Loucy (cell line): Measurements from ENCODE around the gene DNAJC17.

ENCODE experiments used
- H2AFZ ChIP-seq: fragments of 200-600 bp; sonication (generic); 2 replicates; pipeline ENCODE4 v1.6.0; 2016; ENCODE audit warnings: antibody characterized with exemption, mild to moderate bottlenecking, low read length, moderate library complexity
- H3F3A ChIP-seq: fragments of 200-600 bp; 2 replicates; pipeline ENCODE4 v1.6.0; 2016; ENCODE audit warnings: antibody characterized with exemption, low read depth, mild to moderate bottlenecking
- H3K27me3 ChIP-seq: fragments of 200-600 bp; sonication (generic); 2 replicates; pipeline ENCODE4 v1.6.1; 2014; ENCODE audit warnings: low read length, mild to moderate bottlenecking; ENCODE audit not compliant: insufficient read depth, poor library complexity, severe bottlenecking
- H3K36me3 ChIP-seq: fragments of 200-600 bp; sonication (generic); 2 replicates; pipeline ENCODE4 v1.6.1; 2016; ENCODE audit warnings: low read length; ENCODE audit not compliant: insufficient read depth
- H3K4me1 ChIP-seq: fragments of 200-600 bp; sonication (generic); 2 replicates; pipeline ENCODE4 v1.5.1; 2014; ENCODE audit warnings: low read length, mild to moderate bottlenecking; ENCODE audit not compliant: insufficient read depth, poor library complexity, severe bottlenecking
- H3K4me2 ChIP-seq: fragments of 200-600 bp; sonication (generic); 2 replicates; pipeline ENCODE4 v1.6.0; 2014; ENCODE audit warnings: antibody characterized with exemption, low read length, low read depth, mild to moderate bottlenecking; ENCODE audit not compliant: poor library complexity, severe bottlenecking
- H3K4me3 ChIP-seq: fragments of 200-600 bp; sonication (generic); 2 replicates; pipeline ENCODE4 v1.5.1; 2014; ENCODE audit warnings: low read length, mild to moderate bottlenecking, mixed read lengths; ENCODE audit not compliant: poor library complexity, severe bottlenecking
- H3K79me2 ChIP-seq: fragments of 200-600 bp; sonication (generic); 2 replicates; pipeline ENCODE4 v1.6.1; 2014; ENCODE audit warnings: low read length; ENCODE audit not compliant: insufficient read depth
- H3K9ac ChIP-seq: fragments of 200-600 bp; sonication (generic); 2 replicates; pipeline ENCODE4 v1.6.0; 2014; ENCODE audit warnings: mild to moderate bottlenecking, low read depth, low read length, moderate library complexity; ENCODE audit not compliant: poor library complexity, severe bottlenecking
- H3K9me2 ChIP-seq: fragments of 200-600 bp; sonication (generic); replicated peaks from 2 replicates; pipeline ENCODE4 v1.6.1; 2016; ENCODE audit warnings: low read depth, low read length, mixed read lengths
- H3K9me3 ChIP-seq: fragments of 200-600 bp; sonication (generic); 2 replicates; pipeline ENCODE4 v1.6.1; 2014; ENCODE audit warnings: mild to moderate bottlenecking, antibody characterized with exemption, low read length, low read depth; ENCODE audit not compliant: insufficient read depth
- H4K20me1 ChIP-seq: fragments of 200-600 bp; sonication (generic); 2 replicates; pipeline ENCODE4 v1.6.0; 2014; ENCODE audit warnings: antibody characterized with exemption, low read length, mild to moderate bottlenecking; ENCODE audit not compliant: insufficient read depth, poor library complexity, severe bottlenecking
- EZH2phosphoT487 ChIP-seq: fragments of 200-600 bp; IDR thresholded peaks from 2 replicates; pipeline ENCODE4 v1.6.1; 2018; ENCODE audit warnings: antibody characterized with exemption, mild to moderate bottlenecking, moderate library complexity, borderline replicate concordance
- TF ChIP-seq, protein P1 (sequence below): fragments of 200-600 bp; sonication (generic); conservative IDR thresholded peaks from 2 replicates; pipeline ENCODE4 v1.5.1; 2014; ENCODE audit warnings: mild to moderate bottlenecking, antibody characterized with exemption, low read length

The DNAJC17 gene

DNA sequence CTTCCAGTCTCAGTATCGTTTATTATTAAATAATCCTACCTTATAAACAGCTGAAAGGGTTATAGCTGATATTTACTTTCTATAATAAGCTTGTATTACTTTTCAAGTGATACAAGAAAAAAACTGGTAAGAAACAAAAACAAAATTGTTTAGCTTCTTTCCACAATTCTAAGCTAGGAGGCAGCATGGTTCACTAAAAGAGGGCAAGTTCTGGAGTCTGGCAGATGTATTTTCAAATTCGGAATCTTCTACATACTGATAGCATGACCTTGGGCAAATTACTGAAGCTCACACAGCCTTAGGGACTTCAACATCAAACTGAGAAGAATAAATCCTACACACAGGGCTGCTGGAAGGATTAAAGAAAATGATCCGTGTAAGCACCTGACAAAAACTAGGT is 22.1 kb downstream of the DNAJC17 start:
- Histone ChIP-seq H3K4me1 (peaks cover 21% of the 10 kb centered on the region), H3F3A (no peaks in the 10 kb centered on the region), H3K9me2 (no peaks in the 10 kb centered on the region), H3K79me2 (no peaks in the 10 kb centered on the region), H3K36me3 (no peaks in the 10 kb centered on the region), H3K9me3 (no peaks in the 10 kb centered on the region), H3K4me3 (no peak overlapping the region), H4K20me1 (peaks cover 11% of the 10 kb centered on the region), H3K27me3 (no peaks in the 10 kb centered on the region), H3K9ac (no peak overlapping the region), H3K4me2 (no peak overlapping the region), H2AFZ (no peak overlapping the region)
- TF ChIP-seq EZH2phosphoT487 = no peak
- TF ChIP-seq, protein P1, sequence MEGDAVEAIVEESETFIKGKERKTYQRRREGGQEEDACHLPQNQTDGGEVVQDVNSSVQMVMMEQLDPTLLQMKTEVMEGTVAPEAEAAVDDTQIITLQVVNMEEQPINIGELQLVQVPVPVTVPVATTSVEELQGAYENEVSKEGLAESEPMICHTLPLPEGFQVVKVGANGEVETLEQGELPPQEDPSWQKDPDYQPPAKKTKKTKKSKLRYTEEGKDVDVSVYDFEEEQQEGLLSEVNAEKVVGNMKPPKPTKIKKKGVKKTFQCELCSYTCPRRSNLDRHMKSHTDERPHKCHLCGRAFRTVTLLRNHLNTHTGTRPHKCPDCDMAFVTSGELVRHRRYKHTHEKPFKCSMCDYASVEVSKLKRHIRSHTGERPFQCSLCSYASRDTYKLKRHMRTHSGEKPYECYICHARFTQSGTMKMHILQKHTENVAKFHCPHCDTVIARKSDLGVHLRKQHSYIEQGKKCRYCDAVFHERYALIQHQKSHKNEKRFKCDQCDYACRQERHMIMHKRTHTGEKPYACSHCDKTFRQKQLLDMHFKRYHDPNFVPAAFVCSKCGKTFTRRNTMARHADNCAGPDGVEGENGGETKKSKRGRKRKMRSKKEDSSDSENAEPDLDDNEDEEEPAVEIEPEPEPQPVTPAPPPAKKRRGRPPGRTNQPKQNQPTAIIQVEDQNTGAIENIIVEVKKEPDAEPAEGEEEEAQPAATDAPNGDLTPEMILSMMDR = 0 out of 2 replicates have a peak, but pooled peaks have one; percentile 11

DNA sequence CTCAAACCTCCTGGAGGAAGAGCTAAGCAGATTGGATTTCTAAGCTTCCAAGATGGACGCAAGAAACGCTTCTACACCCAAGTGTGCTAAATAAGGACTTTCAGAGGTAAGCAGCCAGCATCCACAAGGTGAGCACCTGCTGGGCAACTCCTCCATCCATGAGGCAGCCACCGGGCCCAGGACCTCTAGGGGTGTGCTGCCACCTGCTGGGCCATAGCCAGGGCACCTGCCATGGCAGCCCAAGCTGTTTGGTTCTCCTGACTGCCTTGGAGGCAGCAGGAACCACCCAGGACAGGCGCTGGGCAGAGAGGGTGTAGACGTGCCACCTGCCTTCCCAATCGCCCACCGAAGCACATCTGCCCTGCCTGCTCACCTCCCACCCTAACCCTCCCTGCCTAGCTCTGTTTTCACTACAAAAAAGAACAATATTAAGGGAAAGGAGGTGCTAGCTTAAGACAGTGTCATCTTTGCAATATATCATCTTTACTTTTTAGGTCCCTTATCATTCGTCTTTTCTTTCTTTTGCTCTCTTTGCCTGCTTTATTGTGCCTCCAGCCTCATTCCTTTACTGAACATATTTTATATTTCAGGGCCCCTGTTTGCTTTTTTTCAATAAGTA is 24.6 kb downstream of the DNAJC17 start:
- H3K4me2 ChIP-seq = no peak overlapping the region
- H3K9ac ChIP-seq = no peak overlapping the region
- no peak overlapping the region for H3K4me3 ChIP-seq
- no peak overlapping the region for H2AFZ ChIP-seq
- peaks cover 13% of the 10 kb centered on the region; the same call in 1 of the 2 replicates for H3K36me3 ChIP-seq
- peaks cover 12% of the 10 kb centered on the region for H3K4me1 ChIP-seq
- TF ChIP-seq, protein P1 = peak; percentile 92
- no peak for TF ChIP-seq EZH2phosphoT487
- peaks cover 6% of the 10 kb centered on the region for H4K20me1 ChIP-seq
- H3F3A ChIP-seq = no peaks in the 10 kb centered on the region
- H3K27me3 ChIP-seq = no peaks in the 10 kb centered on the region
- no peaks in the 10 kb centered on the region for H3K9me2 ChIP-seq
- no peaks in the 10 kb centered on the region for H3K79me2 ChIP-seq
- no peaks in the 10 kb centered on the region for H3K9me3 ChIP-seq

DNA sequence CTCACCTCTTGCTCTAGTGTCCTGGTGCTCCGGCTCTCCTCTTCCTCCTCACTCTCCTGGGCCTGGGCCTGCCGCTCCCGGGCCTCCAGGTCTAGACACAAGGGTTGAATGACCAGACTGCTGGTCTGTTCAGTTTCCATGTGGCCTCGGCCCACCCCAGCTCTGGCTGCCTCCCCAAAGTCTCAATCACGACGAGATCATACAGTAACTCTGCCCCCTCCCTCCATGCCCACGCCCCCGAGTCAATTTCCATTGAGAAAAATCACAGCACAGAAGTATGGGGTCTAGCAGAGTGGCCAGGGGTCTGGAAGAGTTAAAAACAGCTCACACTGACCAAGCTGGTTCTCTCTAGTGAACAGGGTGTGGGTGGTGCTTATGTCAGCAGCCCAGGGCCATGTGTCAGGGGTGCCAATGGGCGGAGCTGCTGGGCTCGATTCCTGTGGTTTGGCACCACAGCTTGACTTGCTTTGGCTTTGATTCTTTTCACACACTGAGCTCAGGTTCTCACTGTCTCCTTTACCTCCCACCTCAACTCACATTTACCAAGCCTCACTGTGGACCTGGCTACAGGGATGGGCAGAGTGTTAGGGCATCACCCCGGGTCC is 30.6 kb downstream of the DNAJC17 start:
- Histone ChIP-seq H3K27me3 (no peaks in the 10 kb centered on the region), H3K79me2 (no peaks in the 10 kb centered on the region), H2AFZ (no peak overlapping the region), H3F3A (no peaks in the 10 kb centered on the region), H3K9me2 (no peaks in the 10 kb centered on the region), H3K4me3 (no peak overlapping the region), H3K36me3 (peaks cover 29% of the 10 kb centered on the region; the same call in 1 of the 2 replicates), H3K9me3 (no peaks in the 10 kb centered on the region), H3K4me2 (no peak overlapping the region), H4K20me1 (no peaks in the 10 kb centered on the region), H3K9ac (no peak overlapping the region), H3K4me1 (peaks cover 7% of the 10 kb centered on the region)
- TF ChIP-seq EZH2phosphoT487 = no peak
- TF ChIP-seq, protein P1 = no peak
